DMS53 treated with DMSO at 0.1 percent for 48 hours (cell line): ENCODE measurements around the gene POC1B.
"Not testable (repeated sequence)": the region's sequence is repeated elsewhere in the genome, so short reads cannot be mapped to it uniquely, and the experiment has no call there.

ENCODE experiments used
- DNase-seq: peaks from one replicate; lab custom pipeline; 2025; ENCODE audit not compliant: unreplicated experiment; lab: John Stamatoyannopoulos, UW

Gene POC1B

DNA sequence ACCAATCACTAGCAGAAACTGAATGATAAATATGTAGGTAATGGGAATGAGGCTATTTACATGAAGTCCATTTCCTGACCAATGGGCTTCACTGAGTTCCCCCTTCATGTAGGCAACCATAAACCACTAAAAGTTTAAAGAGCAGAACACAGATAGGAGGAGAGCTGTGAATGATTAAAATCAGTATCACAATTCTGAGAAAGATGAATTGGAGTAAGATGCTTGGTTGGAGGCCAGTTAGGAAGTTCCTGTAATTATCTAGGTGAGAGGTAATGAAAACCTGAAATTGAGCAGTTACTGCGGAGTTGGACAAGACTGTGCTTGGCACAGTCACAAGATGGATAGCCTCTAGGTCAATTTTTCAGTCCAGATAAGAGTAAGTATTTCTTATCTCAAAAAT is 57.8 kb downstream of the POC1B start:
- DNase-seq = no peak

- DNase-seq = no peak
Observed at GRCh38 chr12:89464974-89465592, 60.8 kb downstream of the POC1B start.

DNA sequence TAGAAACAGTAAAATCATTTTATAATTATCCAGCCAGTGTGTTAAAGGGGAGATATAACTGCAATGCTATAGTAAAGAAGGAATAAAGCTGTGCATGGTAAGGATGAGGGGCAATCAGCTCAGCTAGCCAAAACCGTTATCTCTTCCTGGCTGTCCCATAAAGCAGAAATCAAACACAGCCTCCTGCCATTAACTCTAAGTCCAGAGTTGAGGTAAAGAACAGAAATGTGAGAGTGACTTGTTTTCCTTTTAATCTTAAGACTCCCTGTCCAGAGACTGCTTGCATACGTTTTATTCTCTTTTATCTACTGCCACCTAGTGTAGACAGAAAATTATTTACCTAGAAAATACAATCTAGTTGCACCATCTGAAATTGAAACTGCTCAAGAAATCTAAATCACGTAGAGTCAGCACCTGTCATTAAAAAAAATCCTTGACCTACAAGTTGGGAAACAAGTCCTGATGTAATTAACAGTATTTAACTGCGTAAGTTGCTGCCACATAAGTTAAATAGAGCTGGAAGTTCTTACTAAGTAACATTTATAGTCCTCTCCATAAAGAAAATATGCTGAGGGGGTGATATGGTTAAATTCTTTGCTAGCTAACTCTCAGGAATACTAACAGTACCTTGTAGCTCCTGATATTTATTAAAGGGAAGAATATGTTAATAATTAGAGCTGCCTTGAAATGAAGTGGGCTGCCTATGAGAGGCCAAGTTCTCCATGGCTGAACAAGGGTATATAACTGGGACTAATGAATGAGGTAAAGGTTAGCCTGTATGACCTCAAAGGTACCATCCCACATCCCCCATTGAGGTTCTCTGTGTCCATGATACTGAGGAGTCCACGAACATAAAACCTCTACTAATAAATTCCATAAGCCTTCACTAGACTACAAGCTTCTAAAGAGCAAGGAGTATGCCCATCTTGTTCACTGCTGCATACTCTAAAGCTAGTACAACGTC is 63.9 kb downstream of the POC1B start:
- peak; percentile 79 for DNase-seq

GRCh38 chr12:89461190-89461589 is 64.7 kb downstream of the POC1B start:
- no peak for DNase-seq

- not testable (repeated sequence) for DNase-seq
Observed at GRCh38 chr12:89459279-89459678, 66.6 kb downstream of the POC1B start.

GRCh38 chr12:89456565-89456964 is 69.3 kb downstream of the POC1B start:
- DNase-seq = no peak

- DNase-seq = no peak
Observed at GRCh38 chr12:89454080-89454848, 71.6 kb downstream of the POC1B start.

GRCh38 chr12:89453121-89453978 is 72.5 kb downstream of the POC1B start:
- no peak for DNase-seq

GRCh38 chr12:89451841-89452251 is 74.0 kb downstream of the POC1B start:
- no peak for DNase-seq

- no peak for DNase-seq
Observed at GRCh38 chr12:89450907-89451306, 74.9 kb downstream of the POC1B start.

- no peak for DNase-seq
Observed at GRCh38 chr12:89448951-89449371, 76.9 kb downstream of the POC1B start.

DNA sequence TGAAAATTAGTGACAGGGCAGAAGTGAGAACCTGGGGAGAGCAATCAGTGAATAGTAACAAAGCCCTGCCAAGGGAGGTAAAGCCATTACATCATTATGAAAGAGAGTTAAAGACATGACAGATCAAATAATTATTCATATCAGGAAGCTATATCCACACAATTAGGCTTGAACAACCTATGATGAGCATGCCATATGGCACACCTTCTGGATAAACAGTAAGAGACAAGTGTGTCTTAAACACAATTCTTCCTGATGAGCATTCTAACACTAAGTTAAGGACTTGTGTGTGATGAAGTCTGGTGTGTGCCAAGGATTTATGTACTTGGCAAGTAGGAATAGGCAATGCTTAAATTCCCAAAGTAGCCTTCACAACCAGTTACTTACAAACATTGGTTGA is 77.3 kb downstream of the POC1B start:
- DNase-seq = no peak

GRCh38 chr12:89439941-89440340 is 85.9 kb downstream of the POC1B start:
- no peak for DNase-seq

GRCh38 chr12:89437231-89437630 is 88.6 kb downstream of the POC1B start:
- no peak for DNase-seq

DNA sequence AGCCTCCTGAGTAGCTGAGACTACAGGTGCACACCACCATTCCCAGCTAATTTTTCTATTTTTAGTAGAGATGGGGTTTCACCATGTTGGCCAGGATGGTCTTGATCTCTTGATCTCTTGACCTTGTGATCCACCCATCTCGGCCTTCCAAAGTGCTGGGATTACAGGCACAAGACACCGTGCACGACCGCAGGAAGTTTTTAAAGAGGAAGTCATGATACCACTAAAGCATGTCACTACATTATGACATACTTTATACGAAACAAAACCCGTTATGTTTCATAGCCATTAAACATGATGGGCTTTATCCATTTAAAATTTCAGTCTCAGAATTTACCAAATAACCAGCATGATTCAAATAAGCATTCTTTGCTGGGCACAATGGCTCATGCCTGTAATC is 89.8 kb downstream of the POC1B start:
- no peak for DNase-seq

GRCh38 chr12:89433634-89434033 is 92.2 kb downstream of the POC1B start:
- DNase-seq = no peak

DNA sequence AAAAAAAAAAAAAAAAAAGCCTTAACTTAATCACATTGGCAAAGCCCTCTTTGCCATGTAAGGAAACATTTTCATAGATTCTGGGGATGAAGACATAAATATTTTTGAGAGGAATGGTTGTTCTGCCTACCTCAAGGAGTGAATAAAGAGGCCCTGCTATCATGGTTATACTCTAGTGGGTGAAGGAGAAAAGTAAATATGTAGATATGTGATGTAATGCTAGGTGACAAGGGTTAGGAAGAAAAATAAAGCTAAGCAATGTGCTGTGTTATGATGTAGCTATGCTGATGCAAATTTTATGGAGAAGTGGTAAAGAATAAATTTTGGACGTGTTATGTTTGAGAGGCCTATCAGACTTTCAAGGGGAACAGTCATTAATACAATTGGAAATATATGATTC is 93.5 kb downstream of the POC1B start:
- no peak for DNase-seq

DNA sequence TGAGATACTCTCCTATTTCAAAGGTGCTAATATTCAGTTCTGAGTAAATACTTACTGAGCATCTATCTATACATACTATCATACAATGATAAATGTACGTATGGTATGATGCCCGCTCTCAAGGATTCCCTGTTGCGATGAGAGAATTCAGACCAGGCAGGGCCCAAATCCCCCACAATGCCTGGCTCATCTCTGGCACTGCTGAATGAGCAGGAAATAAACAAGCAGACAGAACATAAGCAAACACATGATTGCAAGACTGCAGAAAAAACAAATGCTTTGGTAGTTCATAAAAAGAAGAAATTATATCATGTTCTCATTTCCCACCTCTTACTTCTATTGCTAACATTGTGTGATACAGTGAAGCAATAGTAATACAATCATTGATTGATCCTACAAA is 96.3 kb downstream of the POC1B start:
- DNase-seq = no peak

GRCh38 chr12:89427508-89428156 is 98.2 kb downstream of the POC1B start:
- DNase-seq = no peak

- no peak for DNase-seq
Observed at GRCh38 chr12:89424846-89425245, 101.0 kb downstream of the POC1B start.
